ENCODE results near the gene CD82. TPM values are rescaled to one million over a fixed set of nuclear protein-coding genes. Genes with fewer than 3 reads are reported as not detected.
"Not testable (repeated sequence)": the region's sequence is repeated elsewhere in the genome, so short reads cannot be mapped to it uniquely, and the experiment has no call there.

The CD82 gene
- total and polyA plus RNA-seq, 2 donors (not counting 1 experiment from before 2014, with no cell fraction given) = 192 to 438 TPM

DNA sequence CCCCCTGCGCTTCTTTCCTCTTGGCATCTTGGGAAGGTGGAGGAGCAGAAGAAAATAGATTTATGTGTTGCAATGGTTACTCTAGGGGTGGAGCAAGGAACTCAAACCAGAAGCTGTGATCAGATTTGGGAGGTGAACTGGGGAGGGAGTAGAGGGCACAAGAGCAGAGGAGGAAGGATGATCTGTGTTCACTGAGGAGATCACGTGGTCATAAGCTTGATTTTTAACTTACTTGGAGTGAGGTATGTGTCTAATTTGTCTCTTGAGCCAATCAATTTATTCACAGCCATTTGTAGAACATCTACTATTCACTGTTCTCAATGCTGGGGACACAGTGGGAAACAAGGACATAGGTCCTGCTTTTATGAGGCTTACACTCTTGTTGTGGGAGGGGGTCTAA is 24.8 kb upstream of the CD82 start:
- Histone ChIP-seq H4K20me1 (ENCODE audit: control insufficient read depth, insufficient read depth, low read length, poor library complexity, severe bottlenecking) (no peaks in the 10 kb centered on the region), H2AFZ (ENCODE audit: insufficient read depth, low read depth, low read length, poor library complexity, severe bottlenecking) (no peak overlapping the region), H3K79me2 (ENCODE audit: control insufficient read depth, insufficient read depth, low read length) (no peaks in the 10 kb centered on the region), H3K27ac (ENCODE audit: low read length in 2 of 2) (no peak overlapping the region), H3K36me3 (replicated peaks in 1 of 2; ENCODE audit: control extremely low read depth in 1 of 2, control insufficient read depth in 1 of 2, extremely low read depth in 1 of 2, insufficient read depth in 2 of 2, low read length in 1 of 2) (no peaks in the 10 kb centered on the region), H3K9ac (ENCODE audit: low read length) (no peak overlapping the region), H3K4me2 (replicated peaks; ENCODE audit: low read depth, low read length, poor library complexity, severe bottlenecking) (no peak overlapping the region), H3K27me3 (replicated peaks in 1 of 4; ENCODE audit: control extremely low read depth in 1 of 4, control insufficient read depth in 3 of 4, insufficient read depth in 4 of 4, low read length in 3 of 4) (peaks cover 0 to 7% (median 2%) of the 10 kb centered on the region in 4 experiments), H3K4me3 (ENCODE audit: control extremely low read depth in 1 of 5, extremely low read depth in 1 of 5, insufficient read depth in 1 of 5, low read depth in 2 of 5, low read length in 4 of 5) (no peak overlapping the region), H3K4me1 (ENCODE audit: control insufficient read depth in 2 of 2, insufficient read depth in 2 of 2, low read length in 2 of 2) (peaks cover 0 to 6% of the 10 kb centered on the region in 2 donors), H3K9me3 (ENCODE audit: control extremely low read depth in 1 of 3, control insufficient read depth in 2 of 3, insufficient read depth in 1 of 3, low read length in 2 of 3) (no peaks in the 10 kb centered on the region)
- DNase-seq = no peak
- ATAC-seq (ENCODE audit: low read depth) = no peak
- Mint-ChIP-seq H3K27ac (no peak overlapping the region), H3K4me1 (peaks cover 5% of the 10 kb centered on the region), H3K9me3 (ENCODE audit: insufficient read depth) (no peaks in the 10 kb centered on the region), H3K4me3 (no peak overlapping the region), H3K27me3 (peaks cover 8% of the 10 kb centered on the region)
- intact Hi-C loops (cut with micrococcal nuclease) = no loop called here
- CTCF ChIA-PET = interaction anchor here (0.7 to 5.7 kb wide), 7 partner anchors 16 to 448 kb away, joined by 3 to 47 read pairs (median 4); no protein-coding TSS in a partner anchor
- POLR2A ChIA-PET = no interaction called here
- WGBS (ENCODE audit: insufficient coverage) = no CpG with 5 or more reads among the region's 2 CpGs
- TF ChIP-seq, protein P1, sequence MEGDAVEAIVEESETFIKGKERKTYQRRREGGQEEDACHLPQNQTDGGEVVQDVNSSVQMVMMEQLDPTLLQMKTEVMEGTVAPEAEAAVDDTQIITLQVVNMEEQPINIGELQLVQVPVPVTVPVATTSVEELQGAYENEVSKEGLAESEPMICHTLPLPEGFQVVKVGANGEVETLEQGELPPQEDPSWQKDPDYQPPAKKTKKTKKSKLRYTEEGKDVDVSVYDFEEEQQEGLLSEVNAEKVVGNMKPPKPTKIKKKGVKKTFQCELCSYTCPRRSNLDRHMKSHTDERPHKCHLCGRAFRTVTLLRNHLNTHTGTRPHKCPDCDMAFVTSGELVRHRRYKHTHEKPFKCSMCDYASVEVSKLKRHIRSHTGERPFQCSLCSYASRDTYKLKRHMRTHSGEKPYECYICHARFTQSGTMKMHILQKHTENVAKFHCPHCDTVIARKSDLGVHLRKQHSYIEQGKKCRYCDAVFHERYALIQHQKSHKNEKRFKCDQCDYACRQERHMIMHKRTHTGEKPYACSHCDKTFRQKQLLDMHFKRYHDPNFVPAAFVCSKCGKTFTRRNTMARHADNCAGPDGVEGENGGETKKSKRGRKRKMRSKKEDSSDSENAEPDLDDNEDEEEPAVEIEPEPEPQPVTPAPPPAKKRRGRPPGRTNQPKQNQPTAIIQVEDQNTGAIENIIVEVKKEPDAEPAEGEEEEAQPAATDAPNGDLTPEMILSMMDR (IDR thresholded peaks at IDR 0.05) = no peak
- no peak for TF ChIP-seq EZH2 (IDR thresholded peaks at IDR 0.05; ENCODE audit: borderline replicate concordance, insufficient read depth, low read depth, low read length, poor library complexity, severe bottlenecking)

DNA sequence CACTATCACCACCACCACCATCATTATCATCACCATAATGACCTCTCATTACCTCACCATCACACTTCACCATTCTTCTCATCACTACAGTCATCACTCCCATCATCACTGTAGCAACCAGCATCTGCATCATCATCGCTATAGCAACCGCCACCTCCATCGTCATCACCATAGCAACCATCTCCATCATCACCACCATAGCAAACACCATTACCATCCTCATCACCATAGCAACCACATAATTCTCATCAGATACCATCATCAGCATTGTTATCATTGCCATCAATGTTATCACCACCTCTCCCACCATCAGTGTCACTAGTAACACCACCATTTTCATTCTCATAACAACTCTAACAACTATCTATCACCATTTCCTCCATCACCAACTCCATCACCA is 23.1 kb upstream of the CD82 start:
- CTCF ChIA-PET = interaction anchor here (1.2 to 5.7 kb wide), 5 partner anchors 14 to 327 kb away, joined by 3 to 47 read pairs (median 3); no protein-coding TSS in a partner anchor
- Histone ChIP-seq H3K4me2 (replicated peaks; ENCODE audit: low read depth, low read length, poor library complexity, severe bottlenecking) (no peak overlapping the region), H3K36me3 (replicated peaks in 1 of 2; ENCODE audit: control extremely low read depth in 1 of 2, control insufficient read depth in 1 of 2, extremely low read depth in 1 of 2, insufficient read depth in 2 of 2, low read length in 1 of 2) (no peaks in the 10 kb centered on the region), H2AFZ (ENCODE audit: insufficient read depth, low read depth, low read length, poor library complexity, severe bottlenecking) (no peak overlapping the region), H3K9me3 (ENCODE audit: control extremely low read depth in 1 of 3, control insufficient read depth in 2 of 3, insufficient read depth in 1 of 3, low read length in 2 of 3) (peaks cover 0 to 3% (median 0%) of the 10 kb centered on the region in 3 donors), H3K27me3 (replicated peaks in 1 of 4; ENCODE audit: control extremely low read depth in 1 of 4, control insufficient read depth in 3 of 4, insufficient read depth in 4 of 4, low read length in 3 of 4) (peaks cover 0 to 7% (median 2%) of the 10 kb centered on the region in 4 experiments), H3K9ac (ENCODE audit: low read length) (no peak overlapping the region), H3K4me3 (ENCODE audit: control extremely low read depth in 1 of 5, extremely low read depth in 1 of 5, insufficient read depth in 1 of 5, low read depth in 2 of 5, low read length in 4 of 5) (no peak overlapping the region), H3K4me1 (ENCODE audit: control insufficient read depth in 2 of 2, insufficient read depth in 2 of 2, low read length in 2 of 2) (peaks cover 0 to 6% of the 10 kb centered on the region in 2 donors), H4K20me1 (ENCODE audit: control insufficient read depth, insufficient read depth, low read length, poor library complexity, severe bottlenecking) (no peaks in the 10 kb centered on the region), H3K79me2 (ENCODE audit: control insufficient read depth, insufficient read depth, low read length) (no peaks in the 10 kb centered on the region), H3K27ac (ENCODE audit: low read length in 2 of 2) (no peak overlapping the region)
- intact Hi-C loops (cut with micrococcal nuclease) = no loop called here
- DNase-seq (no peak), ATAC-seq (ENCODE audit: low read depth) (no peak)
- no peak for TF ChIP-seq EZH2 (IDR thresholded peaks at IDR 0.05; ENCODE audit: borderline replicate concordance, insufficient read depth, low read depth, low read length, poor library complexity, severe bottlenecking)
- TF ChIP-seq, protein P1 (IDR thresholded peaks at IDR 0.05) = no peak
- Mint-ChIP-seq H3K4me3 (no peak overlapping the region), H3K27ac (no peak overlapping the region), H3K4me1 (peaks cover 5% of the 10 kb centered on the region), H3K27me3 (peaks cover 4% of the 10 kb centered on the region), H3K9me3 (ENCODE audit: insufficient read depth) (peaks cover 2% of the 10 kb centered on the region)
- POLR2A ChIA-PET = no interaction called here
- 93% methylated on average over 3 of the region's 3 CpGs for WGBS (ENCODE audit: insufficient coverage)

DNA sequence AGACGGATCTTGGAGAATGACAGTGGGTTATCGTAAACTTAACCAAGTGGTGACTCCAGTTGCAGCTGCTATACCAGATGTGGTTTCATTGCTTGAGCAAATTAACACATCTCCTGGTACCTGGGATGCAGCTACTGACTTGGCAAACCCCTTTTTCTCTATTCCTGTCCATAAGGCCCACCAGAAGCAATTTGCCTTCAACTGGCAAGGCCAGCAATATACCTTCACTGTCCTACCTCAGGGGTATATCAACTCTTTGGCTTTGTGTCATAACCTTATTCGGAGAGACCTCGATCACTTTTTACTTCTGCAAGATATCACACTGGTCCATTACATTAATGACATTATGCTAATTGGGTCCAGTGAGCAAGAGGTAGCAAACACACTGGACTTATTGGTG is 18.5 kb upstream of the CD82 start:
- DNase-seq; H3K4me3 ChIP-seq (ENCODE audit: control extremely low read depth in 1 of 5, extremely low read depth in 1 of 5, insufficient read depth in 1 of 5, low read depth in 2 of 5, low read length in 4 of 5); H3K9ac ChIP-seq (ENCODE audit: low read length); H3K27ac Mint-ChIP-seq; H3K4me1 ChIP-seq (ENCODE audit: control insufficient read depth in 2 of 2, insufficient read depth in 2 of 2, low read length in 2 of 2); H3K4me3 Mint-ChIP-seq; H3K4me2 ChIP-seq (replicated peaks; ENCODE audit: low read depth, low read length, poor library complexity, severe bottlenecking); H3K9me3 Mint-ChIP-seq (ENCODE audit: insufficient read depth); H3K27me3 ChIP-seq (replicated peaks in 1 of 4; ENCODE audit: control extremely low read depth in 1 of 4, control insufficient read depth in 3 of 4, insufficient read depth in 4 of 4, low read length in 3 of 4); H3K4me1 Mint-ChIP-seq; ATAC-seq (ENCODE audit: low read depth); H3K9me3 ChIP-seq (ENCODE audit: control extremely low read depth in 1 of 3, control insufficient read depth in 2 of 3, insufficient read depth in 1 of 3, low read length in 2 of 3); H4K20me1 ChIP-seq (ENCODE audit: control insufficient read depth, insufficient read depth, low read length, poor library complexity, severe bottlenecking); H3K27me3 Mint-ChIP-seq; H3K36me3 ChIP-seq (replicated peaks in 1 of 2; ENCODE audit: control extremely low read depth in 1 of 2, control insufficient read depth in 1 of 2, extremely low read depth in 1 of 2, insufficient read depth in 2 of 2, low read length in 1 of 2); H2AFZ ChIP-seq (ENCODE audit: insufficient read depth, low read depth, low read length, poor library complexity, severe bottlenecking); intact Hi-C loops (cut with micrococcal nuclease); H3K79me2 ChIP-seq (ENCODE audit: control insufficient read depth, insufficient read depth, low read length); H3K27ac ChIP-seq (ENCODE audit: low read length in 2 of 2): not testable (repeated sequence)
- POLR2A ChIA-PET = interaction anchor here (0.5 kb wide), 1 partner anchor 790 kb away, joined by 5 read pairs; no protein-coding TSS in a partner anchor
- CTCF ChIA-PET = interaction anchor here (1.2 to 2.6 kb wide), 3 partner anchors 9 to 18 kb away, joined by 3 to 11 read pairs (median 3); partner anchors contain the start of gene CD82
- no CpG with 5 or more reads among the region's 4 CpGs for WGBS (ENCODE audit: insufficient coverage)
